IPS-18c (cell line): Measurements from ENCODE around the gene MPPED2.

Experiments used
- H3K4me3 ChIP-seq: 2 replicates; pipeline ENCODE4 v1.7.0; 2013; ENCODE audit warnings: low read depth, mild to moderate bottlenecking, low read length, moderate library complexity; ENCODE audit not compliant: insufficient read depth
- H3K9me3 ChIP-seq: one replicate; pipeline ENCODE4 v1.6.1; 2013; ENCODE audit warnings: mild to moderate bottlenecking, low read length, moderate library complexity; ENCODE audit not compliant: control insufficient read depth, insufficient read depth

Gene MPPED2

GRCh38 chr11:30424844-30425243, 161.3 kb downstream of the MPPED2 start:
- no peak overlapping the region for H3K4me3 ChIP-seq
- H3K9me3 ChIP-seq, result no peaks in the 10 kb centered on the region

DNA sequence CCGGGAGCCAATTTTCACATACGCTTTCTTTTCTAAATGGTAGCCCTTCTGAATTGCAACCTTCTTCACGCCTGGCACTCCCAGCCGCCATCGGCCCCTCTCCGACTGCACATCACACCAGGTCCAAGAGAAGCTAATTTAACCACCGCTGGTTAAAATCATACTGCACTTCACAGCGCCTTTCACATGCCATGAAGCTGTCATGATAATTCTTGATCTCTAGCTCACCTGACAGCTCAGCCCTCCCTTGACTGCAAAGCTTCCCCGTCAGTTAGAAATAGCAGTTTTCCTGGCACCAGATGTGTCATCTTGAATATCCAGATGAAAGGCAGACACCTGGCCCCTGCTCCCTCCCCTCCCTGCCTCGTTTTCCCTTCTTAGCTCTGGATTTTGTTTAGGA, 161.8 kb downstream of the MPPED2 start:
- no peak overlapping the region for H3K4me3 ChIP-seq

GRCh38 chr11:30423886-30424285, 162.3 kb downstream of the MPPED2 start:
- H3K4me3 ChIP-seq, result no peak overlapping the region
- no peaks in the 10 kb centered on the region for H3K9me3 ChIP-seq

More for the DNA sequence above, 161.8 kb downstream of the MPPED2 start:
- no peaks in the 10 kb centered on the region for H3K9me3 ChIP-seq

GRCh38 chr11:30423279-30423648, 162.9 kb downstream of the MPPED2 start:
- no peak overlapping the region for H3K4me3 ChIP-seq

DNA sequence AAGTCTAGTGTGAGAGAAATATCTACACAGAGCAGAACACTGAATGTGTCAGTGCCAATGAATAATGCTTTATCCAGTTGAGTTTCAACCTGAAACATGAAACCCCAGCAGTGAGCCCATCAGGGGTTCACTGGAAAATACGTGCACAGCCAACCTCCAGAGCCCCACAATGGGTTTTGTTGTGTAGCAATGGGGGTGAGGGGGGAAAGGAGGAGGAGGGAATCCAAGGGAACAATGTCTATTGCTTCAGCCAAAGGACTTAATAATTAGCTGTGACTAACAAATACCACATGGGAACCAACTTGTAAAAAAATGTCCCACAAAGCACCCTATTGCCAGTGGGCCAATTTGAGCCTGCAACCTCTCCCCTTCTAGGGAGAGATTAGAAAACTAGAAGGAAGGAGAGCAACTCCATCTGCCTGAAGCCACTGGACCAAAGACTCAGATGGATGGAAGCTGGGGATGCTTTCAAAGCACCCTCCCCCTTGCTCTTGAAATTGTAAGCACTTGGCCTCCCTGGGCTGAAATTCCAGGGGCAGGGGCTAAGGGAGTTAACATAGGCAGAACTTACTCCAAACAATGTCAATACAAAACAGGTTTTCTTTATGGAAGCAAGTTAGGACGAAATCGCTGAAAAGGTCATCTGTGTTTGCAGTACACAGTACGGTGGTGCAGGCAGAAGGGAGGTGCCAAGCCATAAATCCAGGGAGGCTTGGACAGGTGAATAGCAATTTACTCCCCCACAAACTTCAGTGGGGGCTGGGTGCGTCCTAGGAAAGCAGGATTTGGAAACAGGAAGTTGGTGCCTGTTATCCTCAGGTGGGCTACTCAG, 163.5 kb downstream of the MPPED2 start:
- Histone ChIP-seq H3K9me3 (no peaks in the 10 kb centered on the region), H3K4me3 (no peak overlapping the region)

More at GRCh38 chr11:30423279-30423648, 162.9 kb downstream of the MPPED2 start:
- H3K9me3 ChIP-seq, result no peaks in the 10 kb centered on the region

GRCh38 chr11:30420233-30420787, 165.8 kb downstream of the MPPED2 start:
- Histone ChIP-seq H3K9me3 (no peaks in the 10 kb centered on the region), H3K4me3 (no peak overlapping the region)

DNA sequence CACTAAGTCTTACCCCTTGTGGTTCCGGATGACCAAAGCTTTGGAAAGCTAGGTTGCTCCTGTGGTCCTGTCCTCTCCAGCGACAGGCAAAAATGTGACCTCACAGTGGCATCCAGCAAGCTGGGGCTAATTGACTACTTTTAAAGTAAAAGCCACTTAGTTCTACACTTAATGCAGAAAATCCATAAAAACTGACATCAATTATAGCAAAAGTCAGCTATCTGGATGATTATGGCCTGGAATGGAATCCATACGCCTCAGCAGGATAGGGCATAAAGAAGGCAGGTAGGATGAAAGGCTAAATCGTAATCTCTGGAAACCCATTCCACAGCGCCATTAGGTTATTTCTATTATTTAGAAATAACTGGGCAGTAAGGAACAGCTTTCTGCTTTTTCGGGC, 171.3 kb downstream of the MPPED2 start:
- Histone ChIP-seq H3K9me3 (no peaks in the 10 kb centered on the region), H3K4me3 (no peak overlapping the region)

DNA sequence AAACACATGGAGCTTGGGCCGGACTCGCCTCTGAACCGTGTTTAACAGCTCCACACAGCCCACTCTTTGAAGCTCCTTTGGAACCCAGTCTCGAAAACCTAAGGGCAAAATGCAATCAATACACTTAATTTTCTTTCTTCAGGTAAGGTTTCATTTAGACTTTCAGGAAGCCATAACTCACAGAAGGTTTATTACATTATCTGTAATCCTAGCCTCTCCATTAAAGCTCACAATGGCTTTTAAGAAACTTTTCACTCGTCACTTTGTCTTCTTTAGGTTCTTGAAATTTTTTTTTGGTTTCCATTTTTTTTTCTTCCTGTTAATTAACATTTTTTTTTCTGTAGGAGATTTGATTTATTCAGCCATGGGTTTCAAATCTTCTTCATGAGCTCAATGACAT, 171.9 kb downstream of the MPPED2 start:
- H3K9me3 ChIP-seq, result no peaks in the 10 kb centered on the region

DNA sequence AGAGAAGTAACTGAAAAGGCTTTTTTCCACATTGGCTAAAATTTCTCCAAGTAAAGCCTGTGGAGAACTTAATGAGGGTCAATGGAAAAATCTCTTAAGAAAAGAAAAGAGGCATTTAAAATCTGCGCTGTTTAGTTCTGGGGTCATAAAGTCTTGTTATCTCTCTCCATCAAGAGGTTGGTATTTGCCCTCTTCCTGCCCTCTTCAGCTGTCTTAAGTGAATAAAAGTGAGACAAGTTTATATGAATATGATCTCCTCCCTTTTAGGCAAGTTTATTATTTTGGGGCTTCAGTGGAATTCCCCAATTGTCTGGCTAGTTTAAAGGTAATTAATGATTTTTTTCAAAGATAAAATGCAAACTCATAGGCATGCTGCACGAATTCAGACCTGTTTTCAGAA, 173.6 kb downstream of the MPPED2 start:
- H3K9me3 ChIP-seq, result no peaks in the 10 kb centered on the region

More for the DNA sequence above, 171.9 kb downstream of the MPPED2 start:
- no peak overlapping the region for H3K4me3 ChIP-seq

DNA sequence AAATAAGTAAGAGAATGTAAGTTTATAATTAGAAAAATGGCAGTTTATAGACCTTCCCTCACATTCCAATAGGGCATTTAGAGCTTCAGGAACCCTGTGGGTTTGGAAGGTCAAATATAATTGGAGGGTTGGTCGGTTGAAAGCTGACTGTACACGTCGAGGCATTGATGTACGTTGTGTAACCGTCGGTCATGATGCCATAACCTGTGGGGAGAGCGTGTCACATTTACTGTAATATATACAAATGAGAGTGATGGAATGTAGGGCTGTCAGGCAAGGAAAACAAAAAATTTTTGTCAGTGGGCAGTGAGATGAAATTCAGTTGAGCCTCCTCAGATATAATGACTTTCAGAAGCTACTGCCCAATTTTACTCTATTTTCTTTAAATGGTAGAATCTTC, 174.8 kb downstream of the MPPED2 start:
- Histone ChIP-seq H3K9me3 (no peaks in the 10 kb centered on the region), H3K4me3 (no peak overlapping the region)

More for the DNA sequence above, 173.6 kb downstream of the MPPED2 start:
- H3K4me3 ChIP-seq, result no peak overlapping the region

- Histone ChIP-seq H3K4me3 (no peak overlapping the region), H3K9me3 (no peaks in the 10 kb centered on the region)
Measured at GRCh38 chr11:30406978-30407762, 179.0 kb downstream of the MPPED2 start.

- no peak overlapping the region for H3K4me3 ChIP-seq
- no peaks in the 10 kb centered on the region for H3K9me3 ChIP-seq
Measured at GRCh38 chr11:30405385-30405784, 180.8 kb downstream of the MPPED2 start.

- H3K9me3 ChIP-seq, result no peaks in the 10 kb centered on the region
- H3K4me3 ChIP-seq, result no peak overlapping the region
Measured at GRCh38 chr11:30404136-30404535, 182.0 kb downstream of the MPPED2 start.

DNA sequence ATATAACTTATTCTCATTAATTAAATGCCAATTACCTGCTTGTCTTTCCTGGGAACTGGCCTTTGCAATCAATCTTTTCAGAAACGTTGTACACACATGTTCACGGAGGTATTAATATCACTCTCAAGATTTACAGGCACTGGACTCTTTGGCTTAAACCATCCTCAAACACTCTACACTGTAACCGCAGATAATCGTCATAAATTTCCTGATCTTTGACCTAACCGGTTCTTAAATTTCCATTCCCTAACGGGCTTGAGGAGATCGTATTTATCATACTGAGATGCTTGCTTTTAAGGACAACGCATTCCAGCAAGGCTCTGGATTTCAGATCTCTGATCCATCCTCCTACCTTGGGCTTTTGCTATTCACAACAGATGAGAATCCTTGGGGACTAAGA, 190.4 kb downstream of the MPPED2 start:
- no peaks in the 10 kb centered on the region for H3K9me3 ChIP-seq
- no peak overlapping the region for H3K4me3 ChIP-seq

- no peaks in the 10 kb centered on the region for H3K9me3 ChIP-seq
- no peak overlapping the region for H3K4me3 ChIP-seq
Measured at GRCh38 chr11:30393012-30393411, 193.1 kb downstream of the MPPED2 start.

DNA sequence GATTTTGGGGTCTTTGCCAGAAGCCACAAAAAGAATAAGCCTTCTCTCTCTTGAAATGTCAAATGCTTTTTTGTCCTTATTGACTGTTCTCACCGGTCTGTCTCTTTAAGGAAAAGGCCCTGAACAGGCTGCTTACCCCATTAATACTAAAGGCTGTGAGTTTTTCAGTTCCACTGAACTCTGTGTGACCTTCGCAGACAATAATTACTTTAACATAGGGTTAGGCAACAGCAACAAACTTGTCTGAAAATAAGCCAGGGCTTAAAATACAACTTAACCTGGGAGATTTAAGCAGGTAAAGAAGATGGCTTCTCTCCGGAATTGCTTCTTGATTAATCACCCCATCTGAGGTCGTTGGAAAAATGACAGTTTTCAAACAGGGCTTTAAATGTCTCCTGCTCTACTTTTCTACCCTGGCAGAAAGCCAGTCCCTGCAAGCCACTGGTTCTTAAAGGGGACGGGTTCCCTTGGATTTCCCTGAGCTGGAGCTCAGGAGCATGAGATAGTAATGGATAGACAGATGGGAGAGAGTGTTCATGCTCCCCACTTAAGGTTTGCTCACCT, 193.8 kb downstream of the MPPED2 start:
- H3K4me3 ChIP-seq, result no peak overlapping the region
- H3K9me3 ChIP-seq, result no peaks in the 10 kb centered on the region

GRCh38 chr11:30388957-30389356, 197.2 kb downstream of the MPPED2 start:
- no peak overlapping the region for H3K4me3 ChIP-seq
- H3K9me3 ChIP-seq, result no peaks in the 10 kb centered on the region
